ENCODE data around the gene SCFD2. TPM values are rescaled to one million over a fixed set of nuclear protein-coding genes. Genes with fewer than 3 reads are reported as not detected.

SCFD2 gene
- total and polyA plus RNA-seq, 10 of the 15 experiments (the other 5 are each of a cell fraction or from before 2014, with no cell fraction given), result 4.8 to 37.6 (median 24.9) TPM

GRCh38 chr4:53361451-53361850 lies 4.4 kb downstream of the SCFD2 start:
- Histone ChIP-seq H3K27ac (ENCODE audit: control insufficient read depth, insufficient read depth) (no peak overlapping the region), H2AFZ (ENCODE audit: control insufficient read depth, low read depth, low read length) (no peak overlapping the region), H3K9me3 (replicated peaks; ENCODE audit: control insufficient read depth, insufficient read depth, low read length) (no peaks in the 10 kb centered on the region; the same call in 2 of the 3 replicates), H3K36me3 (ENCODE audit: control insufficient read depth in 2 of 2, insufficient read depth in 2 of 2, low read length in 1 of 2) (peaks cover 0 to 4% of the 10 kb centered on the region in 2 experiments; a peak in 1 of 4 replicates), H3K79me2 (ENCODE audit: control insufficient read depth, insufficient read depth, low read length) (peaks cover 72% of the 10 kb centered on the region), H3K4me3 (peak overlapping the region; percentile 54), H3K4me2 (ENCODE audit: control insufficient read depth, insufficient read depth) (no peak overlapping the region), H3K27me3 (replicated peaks in 1 of 2; ENCODE audit: control insufficient read depth in 2 of 2, insufficient read depth in 2 of 2, low read length in 1 of 2) (no peaks in the 10 kb centered on the region), H3K9ac (ENCODE audit: control insufficient read depth, insufficient read depth, low read length) (no peak overlapping the region), H3K4me1 (ENCODE audit: control insufficient read depth, insufficient read depth, low read length) (no peaks in the 10 kb centered on the region), H4K20me1 (ENCODE audit: control insufficient read depth, insufficient read depth) (peaks cover 4% of the 10 kb centered on the region; the same call in 1 of the 2 replicates)
- no peak for ATAC-seq
- ChIA-PET CTCF (interaction anchor here (0.6 to 1.5 kb wide), 3 partner anchors 164 to 346 kb away, joined by 3 read pairs; no protein-coding TSS in a partner anchor), POLR2A (interaction anchor here (0.8 kb wide), 1 partner anchor 20 kb away, joined by 3 read pairs; no protein-coding TSS in a partner anchor), RAD21 (ENCODE audit: unreplicated experiment) (no interaction called here), SMC1A (ENCODE audit: uncharacterized antibody, unreplicated experiment) (interaction anchor here (1.3 to 2.0 kb wide), 3 partner anchors 17 to 93 kb away, joined by 3 to 4 read pairs (median 3); no protein-coding TSS in a partner anchor)
- no peak for DNase-seq (ENCODE audit: low read depth, low spot score)
- BruUV-seq (replicated peaks), result no TSS peak
- no peak for FAIRE-seq
- intact Hi-C loops (cut with micrococcal nuclease; ENCODE audit: unreplicated experiment) (no loop called here), in situ Hi-C loops (cut with MboI) (loop anchor here (25.0 kb wide), 1 partner anchor 649 kb away; no protein-coding TSS in a partner anchor)
- 79% methylated on average over 3 of the region's 3 CpGs for WGBS (ENCODE audit: insufficient coverage, insufficient replicate concordance, low lambda C conversion rate, missing lambda C conversion rate)
- no peak for TF ChIP-seq HCFC1 (IDR thresholded peaks at IDR 0.05; ENCODE audit: low read length)
- TF ChIP-seq NFIC (IDR thresholded peaks at IDR 0.05; ENCODE audit: low read depth, low read length), result no peak
- TF ChIP-seq ZNF274 (IDR thresholded peaks at IDR 0.05; ENCODE audit: insufficient read depth, insufficient read length), result no peak
- TF ChIP-seq ZNF592 (IDR thresholded peaks at IDR 0.05), result no peak
- TF ChIP-seq JUND (IDR thresholded peaks at IDR 0.05; ENCODE audit: low read depth, low read length), result no peak
- TF ChIP-seq MYB (IDR thresholded peaks at IDR 0.05; ENCODE audit: borderline replicate concordance, low read depth, low read length), result no peak
- no peak for TF ChIP-seq SMARCA5 (IDR thresholded peaks at IDR 0.05)
- no peak for TF ChIP-seq SP1 (IDR thresholded peaks at IDR 0.05; ENCODE audit: low read depth, low read length)
- no peak for TF ChIP-seq FOXM1 (IDR thresholded peaks at IDR 0.05; ENCODE audit: low read depth, low read length)
